NCI-H526 (cell line): ENCODE results near the gene OR10AD1.
"Not testable (repeated sequence)": the region's sequence is repeated elsewhere in the genome, so short reads cannot be mapped to it uniquely, and the experiment has no call there.

Source experiments
- DNase-seq, 2 experiments: peaks; one replicate each; lab custom pipeline; 2025; lab: John Stamatoyannopoulos, UW

The OR10AD1 gene, protein sequence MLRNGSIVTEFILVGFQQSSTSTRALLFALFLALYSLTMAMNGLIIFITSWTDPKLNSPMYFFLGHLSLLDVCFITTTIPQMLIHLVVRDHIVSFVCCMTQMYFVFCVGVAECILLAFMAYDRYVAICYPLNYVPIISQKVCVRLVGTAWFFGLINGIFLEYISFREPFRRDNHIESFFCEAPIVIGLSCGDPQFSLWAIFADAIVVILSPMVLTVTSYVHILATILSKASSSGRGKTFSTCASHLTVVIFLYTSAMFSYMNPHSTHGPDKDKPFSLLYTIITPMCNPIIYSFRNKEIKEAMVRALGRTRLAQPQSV

GRCh38 chr12:48203192-48203591 lies at the start of gene OR10AD1:
TSS of gene OR10AD1 (minus strand) at chr12:48203292. CDS start at chr12:48203292, 0 bp downstream.
- DNase-seq = no peak

- DNase-seq = no peak
These were observed 44.3 kb upstream of the OR10AD1 start for GRCh38 chr12:48247181-48247966.

GRCh38 chr12:48237162-48237561 lies 34.1 kb upstream of the OR10AD1 start:
- no peak for DNase-seq

- no peak for DNase-seq
These were observed 32.8 kb upstream of the OR10AD1 start for GRCh38 chr12:48235796-48236333.

- DNase-seq = not testable (repeated sequence)
These were observed 28.3 kb upstream of the OR10AD1 start for GRCh38 chr12:48231169-48231958.

DNA sequence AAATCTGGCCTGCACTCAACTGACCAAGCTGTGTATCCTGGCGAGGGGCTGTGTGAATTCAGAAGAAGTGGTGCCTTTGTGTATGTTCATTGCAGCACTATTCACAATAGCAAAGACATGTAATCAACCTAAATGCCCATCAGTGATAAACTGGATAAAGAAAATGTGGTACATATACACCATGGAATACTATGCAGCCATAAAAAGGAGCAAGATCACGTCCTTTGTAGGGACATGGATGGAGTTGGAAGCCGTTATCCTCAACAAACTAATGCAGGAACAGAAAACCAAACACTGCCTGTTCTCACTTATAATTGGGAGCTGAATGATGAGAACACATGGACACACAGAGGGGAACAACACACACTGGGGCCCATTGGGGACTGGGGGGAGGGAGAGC lies 21.4 kb upstream of the OR10AD1 start:
- not testable (repeated sequence) for DNase-seq

GRCh38 chr12:48221645-48222044 lies 18.6 kb upstream of the OR10AD1 start:
- DNase-seq = no peak

GRCh38 chr12:48220701-48221100 lies 17.6 kb upstream of the OR10AD1 start:
- DNase-seq = no peak

DNA sequence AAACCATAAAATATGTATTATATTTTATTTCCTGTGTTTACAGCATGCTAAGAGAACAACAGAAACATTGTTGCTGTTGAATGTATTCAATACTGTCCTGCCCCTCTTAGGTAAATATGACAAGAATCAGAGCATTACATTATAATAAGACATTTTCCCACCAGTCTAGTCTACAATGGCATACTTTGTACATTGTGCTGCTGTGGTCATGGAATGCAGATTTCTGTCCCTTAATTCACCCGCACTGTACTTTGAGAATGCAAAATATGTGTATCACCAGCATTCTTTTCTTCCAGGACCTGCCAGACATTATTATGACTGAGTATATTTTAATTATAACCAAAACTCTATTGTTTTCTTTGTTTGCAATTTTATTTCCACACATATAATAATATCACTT lies 16.5 kb upstream of the OR10AD1 start:
- peak; percentile 36 to 46 for DNase-seq

DNA sequence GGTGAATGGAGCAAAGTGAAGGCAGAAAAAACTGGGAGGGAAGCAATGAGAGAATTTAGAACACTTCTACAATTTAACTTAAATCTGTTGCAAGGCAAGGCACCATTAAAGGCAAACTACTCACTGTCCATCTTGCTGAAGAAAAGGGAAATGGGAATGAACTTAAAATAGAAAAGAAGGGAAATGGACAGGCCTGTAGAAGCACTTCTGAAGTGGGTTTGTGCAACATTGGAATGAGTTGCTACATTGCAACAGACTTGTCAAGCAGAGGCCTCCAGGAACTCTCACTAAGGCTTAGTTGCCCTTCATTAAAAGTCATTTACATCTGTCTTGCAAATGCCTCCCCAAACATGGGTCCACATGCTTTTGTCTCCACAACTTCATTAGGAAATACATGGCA lies 13.7 kb upstream of the OR10AD1 start:
- no peak for DNase-seq

DNA sequence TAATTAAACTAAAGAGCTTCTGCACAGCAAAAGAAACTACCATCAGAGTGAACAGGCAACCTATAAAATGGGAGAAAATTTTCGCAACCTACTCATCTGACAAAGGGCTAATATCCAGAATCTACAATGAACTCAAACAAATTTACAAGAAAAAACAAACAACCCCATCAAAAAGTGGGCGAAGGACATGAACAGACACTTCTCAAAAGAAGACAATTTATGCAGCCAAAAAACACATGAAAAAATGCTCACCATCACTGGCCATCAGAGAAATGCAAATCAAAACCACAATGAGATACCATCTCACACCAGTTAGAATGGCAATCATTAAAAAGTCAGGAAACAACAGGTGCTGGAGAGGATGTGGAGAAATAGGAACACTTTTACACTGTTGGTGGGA lies 6.4 kb upstream of the OR10AD1 start:
- DNase-seq = not testable (repeated sequence)

DNA sequence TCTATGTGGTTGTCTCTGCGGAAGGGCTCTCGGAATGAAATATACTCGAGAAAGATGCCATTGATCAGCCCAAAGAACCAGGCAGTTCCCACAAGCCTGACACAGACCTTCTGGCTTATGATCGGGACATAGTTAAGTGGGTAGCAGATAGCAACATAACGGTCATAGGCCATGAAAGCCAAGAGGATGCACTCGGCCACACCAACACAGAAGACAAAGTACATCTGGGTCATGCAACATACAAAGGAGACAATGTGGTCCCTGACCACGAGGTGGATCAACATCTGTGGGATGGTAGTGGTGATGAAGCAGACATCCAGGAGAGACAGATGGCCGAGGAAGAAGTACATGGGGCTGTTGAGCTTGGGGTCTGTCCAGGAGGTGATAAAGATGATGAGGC lies 326 bp downstream of the OR10AD1 start:
- no peak for DNase-seq

- no peak for DNase-seq
These were observed 1.6 kb downstream of the OR10AD1 start for GRCh38 chr12:48201516-48201915.

GRCh38 chr12:48201091-48201490 lies 2.0 kb downstream of the OR10AD1 start:
- no peak for DNase-seq

GRCh38 chr12:48199774-48200221 lies 3.3 kb downstream of the OR10AD1 start:
- no peak for DNase-seq

DNA sequence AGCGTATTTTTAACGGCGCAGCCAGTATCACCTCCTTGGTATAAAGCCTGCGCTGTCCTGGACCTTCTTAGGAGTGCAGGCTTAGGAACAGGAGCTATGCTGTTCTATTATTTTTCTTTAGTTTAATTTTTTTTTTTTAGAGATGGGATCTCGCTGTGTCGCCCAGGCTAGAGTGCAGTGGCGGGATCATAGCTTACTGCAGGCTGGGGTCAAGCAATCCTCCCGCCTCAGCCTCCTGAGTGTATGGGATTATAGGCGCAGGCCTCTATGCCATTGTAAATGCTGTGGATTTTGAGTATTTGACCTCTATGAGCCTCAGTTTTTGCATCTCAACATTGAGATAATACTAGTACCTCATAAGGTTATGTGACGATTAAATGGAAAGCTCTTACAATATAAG lies 4.1 kb downstream of the OR10AD1 start:
- no peak for DNase-seq

DNA sequence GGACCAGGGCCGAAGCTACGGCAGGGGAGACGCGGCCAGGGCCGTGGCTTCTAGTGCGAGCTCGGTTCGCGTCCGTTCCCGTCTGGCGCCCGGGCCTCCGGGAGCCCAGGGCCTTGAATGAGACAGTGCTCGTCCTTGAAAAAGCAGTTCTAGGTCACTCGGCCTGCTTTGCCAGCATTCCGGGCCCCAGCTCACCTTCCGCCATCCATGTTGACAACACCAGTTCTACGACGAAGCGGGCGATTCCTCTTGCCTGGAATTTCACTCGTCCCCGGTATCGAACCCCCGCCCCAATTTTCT lies 4.5 kb downstream of the OR10AD1 start:
- DNase-seq = no peak

DNA sequence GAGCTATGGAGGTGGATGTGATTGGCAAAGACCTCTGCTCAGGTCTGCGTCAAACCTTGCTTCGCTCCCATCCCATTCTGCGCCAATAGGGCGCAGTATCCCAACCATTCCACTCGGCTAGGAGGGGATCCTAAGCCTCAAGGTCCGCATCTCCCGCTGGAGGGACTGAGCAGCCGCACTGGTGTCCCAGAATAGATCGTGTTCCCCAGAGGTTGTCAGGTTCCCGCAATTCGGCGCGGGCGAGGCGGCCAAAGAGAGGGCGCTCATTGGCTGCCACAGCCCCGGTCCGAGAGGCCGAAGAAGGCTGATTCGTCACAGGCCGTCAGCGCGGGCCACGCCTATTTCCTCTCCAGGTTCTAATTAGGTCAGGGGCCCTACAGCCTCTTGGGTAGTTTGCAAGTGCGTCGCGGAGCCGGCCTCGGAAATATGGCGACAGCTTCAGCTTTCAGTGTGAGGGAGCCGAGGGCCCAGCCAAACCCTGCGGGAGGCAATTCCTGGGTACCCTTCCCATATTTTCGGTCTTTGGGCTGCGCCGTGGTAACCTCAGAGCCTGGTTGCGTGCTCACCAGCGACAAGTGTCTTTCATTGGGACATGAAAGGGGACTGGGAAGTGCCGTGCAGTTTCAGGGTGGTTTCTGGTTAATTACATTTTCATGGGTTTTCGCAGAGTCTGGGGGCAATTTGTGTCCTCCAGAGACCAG lies 5.0 kb downstream of the OR10AD1 start:
- DNase-seq = peak; percentile 66 to 74

DNA sequence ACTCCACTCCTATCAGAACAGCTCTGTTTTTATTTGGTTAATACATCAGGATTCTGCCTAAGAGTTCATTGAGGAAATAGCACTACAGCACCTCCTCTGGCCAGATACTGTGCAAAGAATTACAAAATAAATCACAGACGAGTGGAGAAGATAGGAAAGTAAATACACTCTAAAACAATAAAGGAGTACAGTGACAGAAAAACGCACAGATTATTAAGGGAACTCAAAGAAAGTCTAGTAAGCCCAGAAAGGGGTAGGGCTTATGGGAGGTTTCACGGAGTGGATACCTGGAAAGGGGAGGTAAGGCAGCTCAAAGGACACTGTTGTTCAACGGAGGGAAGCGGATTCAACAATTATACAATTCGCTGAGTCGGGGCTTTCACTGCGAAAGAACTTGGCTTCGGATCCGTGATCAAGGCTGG lies 5.5 kb downstream of the OR10AD1 start:
- peak in 1 of 2 experiments; percentile 27 for DNase-seq

GRCh38 chr12:48194799-48195201 lies 8.3 kb downstream of the OR10AD1 start:
- DNase-seq = no peak

DNA sequence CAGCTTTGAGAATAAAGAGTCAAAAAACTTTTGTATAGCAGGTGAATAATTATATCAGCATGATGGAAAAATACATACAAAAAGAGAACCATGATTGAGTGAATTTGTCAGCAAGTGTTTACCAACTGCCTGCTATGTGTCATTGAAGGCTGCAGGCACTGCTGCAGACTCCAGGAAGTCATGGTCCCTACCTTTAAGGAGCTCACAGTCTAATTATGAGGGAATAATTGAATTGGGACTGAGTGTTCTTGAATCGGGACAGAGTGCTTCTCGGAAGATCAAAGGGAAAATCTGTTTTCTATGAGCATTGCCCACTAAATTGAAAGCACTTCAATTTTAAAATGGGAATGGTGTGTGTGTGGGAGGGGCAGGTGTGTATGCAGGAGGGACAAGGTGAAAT lies 9.5 kb downstream of the OR10AD1 start:
- no peak for DNase-seq

GRCh38 chr12:48192861-48193260 lies 10.2 kb downstream of the OR10AD1 start:
- DNase-seq = no peak
